Activated CD4-positive, CD25-positive, alpha-beta regulatory T cell treated with anti-CD3 and anti-CD28 coated beads, Interleukin-2, amount 50 U/mL, for 16 hours (primary cell): ENCODE results near the gene ZNF614.
"Not testable (repeated sequence)": the region's sequence is repeated elsewhere in the genome, so short reads cannot be mapped to it uniquely, and the experiment has no call there.

ENCODE experiments used
- DNase-seq: peaks from one replicate; pipeline ENCODE4 v3.0.0-alpha.2; 2020; ENCODE audit warnings: low read depth, low spot score

ZNF614 gene

GRCh38 chr19:51986309-51987291 is 41.6 kb downstream of the ZNF614 start, which contains the start of gene ZNF350:
ZNF350 (minus strand) TSS chr19:51986840; CDS start chr19:51974360, 12,480 bp downstream.
- DNase-seq, result peak; percentile 85

- DNase-seq, result no peak
Observed at GRCh38 chr19:51983361-51983760, 44.8 kb downstream of the ZNF614 start.

DNA sequence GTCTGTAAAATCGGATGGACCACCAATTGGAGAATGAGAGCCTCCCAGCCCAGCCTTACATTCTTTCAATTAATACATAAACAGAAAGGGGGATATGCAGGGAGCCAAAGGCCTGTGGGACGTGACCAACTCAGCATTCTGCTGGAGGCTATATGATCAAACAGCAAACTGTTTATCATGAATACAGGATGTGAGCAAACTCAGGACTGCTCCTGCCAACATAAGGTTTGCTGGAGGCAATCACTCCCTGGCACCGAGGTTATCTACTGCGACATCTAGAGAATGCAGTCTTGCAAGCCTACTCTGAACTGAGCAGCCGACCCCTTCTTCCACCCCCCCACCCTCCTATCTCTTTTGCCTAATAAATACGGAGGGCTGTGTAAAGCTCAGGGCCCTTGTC is 47.3 kb downstream of the ZNF614 start:
- DNase-seq, result not testable (repeated sequence)

- no peak for DNase-seq
Observed at GRCh38 chr19:51980116-51980736, 48.0 kb downstream of the ZNF614 start.

GRCh38 chr19:51978882-51979281 is 49.3 kb downstream of the ZNF614 start:
- no peak for DNase-seq

- no peak for DNase-seq
Observed at GRCh38 chr19:51977346-51977745, 50.8 kb downstream of the ZNF614 start.

GRCh38 chr19:51976852-51977251 is 51.3 kb downstream of the ZNF614 start:
- DNase-seq, result no peak

GRCh38 chr19:51975787-51976186 is 52.4 kb downstream of the ZNF614 start:
- not testable (repeated sequence) for DNase-seq

DNA sequence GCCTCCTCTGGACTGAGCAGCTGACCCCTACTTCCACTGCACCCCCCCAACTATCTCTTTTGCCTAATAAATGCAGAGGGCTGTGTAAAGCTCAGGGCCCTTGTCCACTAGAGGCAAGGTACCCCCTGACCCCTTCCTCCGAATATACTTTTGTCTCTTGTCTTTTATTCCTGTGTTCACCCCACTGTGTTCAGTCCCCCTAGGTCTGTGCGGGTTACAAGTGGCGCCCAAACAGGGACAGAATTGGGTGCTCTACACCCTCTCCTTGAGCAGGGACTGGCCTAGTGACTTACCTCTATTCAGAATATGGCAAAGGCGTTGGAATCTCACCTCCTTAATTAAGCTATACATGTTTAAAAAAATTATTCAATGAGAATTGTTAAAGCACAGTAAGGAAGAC is 56.6 kb downstream of the ZNF614 start:
- no peak for DNase-seq

DNA sequence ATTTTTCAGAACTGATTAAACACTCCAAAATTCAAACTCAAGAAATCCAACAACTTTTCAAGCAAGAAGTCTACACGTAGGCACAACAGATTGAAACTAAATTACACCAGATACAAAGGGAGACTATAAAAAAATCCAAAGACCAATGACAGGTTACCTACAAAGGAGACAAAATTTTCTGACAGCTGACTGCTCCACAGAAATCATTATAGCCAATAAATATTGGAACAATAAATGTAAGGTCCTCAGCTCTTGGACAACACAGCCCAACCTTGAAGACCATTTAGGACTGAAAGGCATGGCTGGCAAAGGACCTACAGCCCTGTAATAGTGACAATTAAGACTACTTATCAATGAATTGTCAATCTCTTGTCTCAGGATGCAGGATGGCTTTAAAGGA is 57.5 kb downstream of the ZNF614 start:
- DNase-seq, result no peak

DNA sequence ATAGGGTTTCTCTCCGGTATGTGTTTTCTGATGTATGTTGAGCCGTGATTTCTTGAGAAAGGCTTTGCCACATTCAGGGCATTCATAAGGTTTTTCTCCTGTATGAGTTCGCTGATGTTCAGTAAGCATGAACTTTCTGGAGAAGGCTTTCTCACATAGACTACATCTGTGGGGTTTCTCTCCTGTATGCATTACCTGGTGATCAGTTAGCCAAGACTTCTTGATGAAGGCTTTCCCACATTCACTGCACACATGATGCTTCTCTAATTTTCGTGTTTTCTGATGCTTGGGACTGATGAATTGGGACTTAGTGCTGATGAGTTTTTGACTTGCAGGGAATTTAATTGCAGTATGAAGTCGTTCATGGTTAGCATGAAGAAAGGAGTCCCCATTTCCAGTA is 62.6 kb downstream of the ZNF614 start:
- no peak for DNase-seq
